Measurements from ENCODE around the gene PLPP4.

PLPP4 gene

GRCh38 chr10:120456626-120457430 is at the start of gene PLPP4:
Gene PLPP4 (plus strand): TSS chr10:120457227. CDS start chr10:120457306, 79 bp downstream.
- no peak for DNase-seq

- DNase-seq, result no peak
Observed at GRCh38 chr10:120409816-120410215, 47.2 kb upstream of the PLPP4 start.

GRCh38 chr10:120414946-120415345 is 42.1 kb upstream of the PLPP4 start:
- DNase-seq, result no peak

GRCh38 chr10:120415709-120416330 is 41.2 kb upstream of the PLPP4 start:
- no peak for DNase-seq

GRCh38 chr10:120420421-120420820 is 36.6 kb upstream of the PLPP4 start:
- no peak for DNase-seq

GRCh38 chr10:120421250-120421649 is 35.8 kb upstream of the PLPP4 start:
- DNase-seq, result no peak

GRCh38 chr10:120422457-120422856 is 34.6 kb upstream of the PLPP4 start:
- no peak for DNase-seq

- no peak for DNase-seq
Observed at GRCh38 chr10:120423431-120424197, 33.4 kb upstream of the PLPP4 start.

- DNase-seq, result no peak
Observed at GRCh38 chr10:120424198-120424464, 32.9 kb upstream of the PLPP4 start.

GRCh38 chr10:120426306-120426705 is 30.7 kb upstream of the PLPP4 start:
- no peak for DNase-seq

- DNase-seq, result no peak
Observed at GRCh38 chr10:120428754-120429153, 28.3 kb upstream of the PLPP4 start.

GRCh38 chr10:120429395-120429794 is 27.6 kb upstream of the PLPP4 start:
- no peak for DNase-seq

- no peak for DNase-seq
Observed at GRCh38 chr10:120431251-120431651, 25.8 kb upstream of the PLPP4 start.

GRCh38 chr10:120432209-120432608 is 24.8 kb upstream of the PLPP4 start:
- no peak for DNase-seq

GRCh38 chr10:120433141-120433540 is 23.9 kb upstream of the PLPP4 start:
- DNase-seq, result no peak

- DNase-seq, result no peak
Observed at GRCh38 chr10:120436439-120437112, 20.5 kb upstream of the PLPP4 start.

GRCh38 chr10:120437541-120437940 is 19.5 kb upstream of the PLPP4 start:
- no peak for DNase-seq

- DNase-seq, result no peak
Observed at GRCh38 chr10:120451968-120452367, 5.1 kb upstream of the PLPP4 start.

- DNase-seq, result no peak
Observed at GRCh38 chr10:120453319-120453718, 3.7 kb upstream of the PLPP4 start.

GRCh38 chr10:120453886-120454285 is 3.1 kb upstream of the PLPP4 start:
- no peak for DNase-seq

GRCh38 chr10:120455004-120455403 is 2.0 kb upstream of the PLPP4 start:
- DNase-seq, result no peak

GRCh38 chr10:120455606-120456005 is 1.4 kb upstream of the PLPP4 start:
- DNase-seq, result no peak

- no peak for DNase-seq
Observed at GRCh38 chr10:120456143-120456625, 843 bp upstream of the PLPP4 start.

Measured in activated CD4-positive, alpha-beta T cell treated with anti-CD3 and anti-CD28 coated beads, Interleukin-2, amount 50 U/mL, for 4 hours (primary cell).